ENCODE measurements around the gene RABEP2. TPM values are rescaled to one million over a fixed set of nuclear protein-coding genes. Genes with fewer than 3 reads are reported as not detected.

RABEP2 gene
- total RNA-seq, 1 experiment from 2014 or later, result 13.4 TPM

GRCh38 chr16:28880589-28880915, 44.5 kb downstream of the RABEP2 start:
- H3K4me1 ChIP-seq (ENCODE audit: control insufficient read depth in 1 of 2, insufficient read depth in 2 of 2, low read length in 2 of 2), result peaks cover 5 to 17% of the 10 kb centered on the region in 2 experiments; a peak in 2 of 4 replicates
- no peaks in the 10 kb centered on the region for H3K9me3 ChIP-seq (ENCODE audit: control insufficient read depth in 1 of 2, insufficient read depth in 1 of 2, low read depth in 1 of 2, low read length in 2 of 2)
- H3K4me2 ChIP-seq (ENCODE audit: low read length), result no peak overlapping the region
- no peaks in the 10 kb centered on the region for H3K9me2 ChIP-seq (ENCODE audit: insufficient read depth)
- POLR2A ChIA-PET, result no interaction called here
- ATAC-seq (no peak), DNase-seq (ENCODE audit: low read depth, low spot score) (no peak)
- no peaks in the 10 kb centered on the region for H4K20me1 ChIP-seq (ENCODE audit: insufficient read depth)
- no peaks in the 10 kb centered on the region for H3K27me3 ChIP-seq (ENCODE audit: insufficient read depth, low read length)
- RAD21 ChIA-PET (ENCODE audit: low non-redundant PET in 1 of 2, low total read pairs in 2 of 2, uncharacterized antibody in 2 of 2, unreplicated experiment in 2 of 2), result no interaction called here
- H2AFZ ChIP-seq (ENCODE audit: low read depth, low read length, poor library complexity, severe bottlenecking), result no peak overlapping the region
- H3K79me2 ChIP-seq (ENCODE audit: insufficient read depth, low read length), result no peaks in the 10 kb centered on the region
- H3K27ac ChIP-seq (ENCODE audit: low read depth, low read length), result no peak overlapping the region
- no peaks in the 10 kb centered on the region for H3K36me3 ChIP-seq (ENCODE audit: control insufficient read depth in 1 of 2, insufficient read depth in 2 of 2, low read length in 2 of 2)
- intact Hi-C loops (cut with micrococcal nuclease), result no loop called here
- BruUV-seq (replicated peaks), result no TSS peak
- no peak overlapping the region for H3K4me3 ChIP-seq (replicated peaks in 1 of 2; ENCODE audit: low read depth in 1 of 2, low read length in 2 of 2)
- CTCF ChIA-PET, result no interaction called here
- TF ChIP-seq POLR2A (IDR thresholded peaks at IDR 0.05; ENCODE audit: borderline replicate concordance, extremely low read depth, insufficient read depth, insufficient read length) (no peak), ZFX (IDR thresholded peaks at IDR 0.05) (no peak), FOSL1 (IDR thresholded peaks at IDR 0.05; ENCODE audit: low read depth) (no peak), YY1 (IDR thresholded peaks at IDR 0.05; ENCODE audit: extremely low read depth, insufficient replicate concordance, low read depth, low read length) (no peak), CTCF (IDR thresholded peaks at IDR 0.05 in 2 of 3, conservative IDR thresholded peaks at IDR 0.05 in 1 of 3; ENCODE audit: borderline replicate concordance in 1 of 3, insufficient read depth in 1 of 3, low read depth in 2 of 3, low read length in 2 of 3) (no peak), ATF3 (IDR thresholded peaks at IDR 0.05) (no peak), MAX (IDR thresholded peaks at IDR 0.05) (no peak), RAD21 (IDR thresholded peaks at IDR 0.05; ENCODE audit: low read depth) (no peak), EGR1 (IDR thresholded peaks at IDR 0.05; ENCODE audit: low read depth) (no peak), EZH2 (IDR thresholded peaks at IDR 0.05) (no peak), REST (IDR thresholded peaks at IDR 0.05; ENCODE audit: low read depth) (no peak), CBX3 (IDR thresholded peaks at IDR 0.05; ENCODE audit: low read depth) (no peak), TCF7L2 (IDR thresholded peaks at IDR 0.05; ENCODE audit: borderline replicate concordance, extremely low read depth, insufficient read depth, insufficient read length) (no peak), ELF1 (IDR thresholded peaks at IDR 0.05; ENCODE audit: borderline replicate concordance, low read depth) (no peak)
- H3K9ac ChIP-seq (ENCODE audit: low read length), result no peak overlapping the region

Measured in HCT116 (cell line).